Right ventricle myocardium superior (tissue), 1 donor: Measurements from ENCODE around the gene FBXO36. TPM values are rescaled to one million over a fixed set of nuclear protein-coding genes. Genes with fewer than 3 reads are reported as not detected.
A peak's percentile ranks its signal among the peaks of the same experiment; 100 is the strongest.
"Not testable (repeated sequence)": the region's sequence is repeated elsewhere in the genome, so short reads cannot be mapped to it uniquely, and the experiment has no call there.

ENCODE experiments used
- ATAC-seq: fragments of 200-7000 bp; cut with Tn5 transposase; one replicate; pipeline ENCODE4 v1.9.1; 2020; ENCODE audit warnings: mild to moderate bottlenecking; ENCODE audit not compliant: poor library complexity
- DNase-seq: peaks from one replicate; pipeline ENCODE4 v3.0.0-alpha.2; 2020
- intact Hi-C: fragments of 100-400 bp; cut with DNase I; formaldehyde crosslinking; loops from one replicate; pipeline ENCODE4 v1.11.2; 2022
- total RNA-seq: library from RNA; stranded (reverse); fragmentation: NEBNext Ultra II Directional; extraction: Animal tissue kit (Norgen Biotek cat#: 25700); gene quantifications from one replicate; pipeline ENCODE4 v1.2.1, GENCODE V29; 2021
- donor health status: DM: no; HTN: yes; CAD: no; lungs with severe emphysema.

The FBXO36 gene
- total RNA-seq, 1 donor from 2014 or later, result 0.65 TPM

DNA sequence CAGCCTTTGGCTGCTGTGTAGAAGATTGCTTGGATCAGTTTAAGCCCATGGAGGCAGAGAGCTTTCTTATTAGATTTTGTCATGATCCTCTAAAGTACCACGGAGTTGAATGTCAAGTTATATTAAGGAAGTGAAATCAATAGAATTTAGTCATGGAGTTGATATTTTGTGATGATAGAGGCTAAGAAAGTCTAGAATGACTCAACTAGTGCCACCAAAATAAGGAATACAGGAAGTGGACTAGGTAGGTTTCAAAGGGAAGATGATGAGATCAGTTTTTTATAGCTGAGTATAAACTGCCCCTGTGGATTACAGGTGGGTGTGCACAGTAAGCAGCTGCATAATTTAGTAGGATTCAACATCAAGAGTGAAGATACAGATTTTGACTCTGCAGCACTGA, 25.2 kb downstream of the FBXO36 start:
- DNase-seq (no peak), ATAC-seq (no peak)
- intact Hi-C loops, result no loop called here

DNA sequence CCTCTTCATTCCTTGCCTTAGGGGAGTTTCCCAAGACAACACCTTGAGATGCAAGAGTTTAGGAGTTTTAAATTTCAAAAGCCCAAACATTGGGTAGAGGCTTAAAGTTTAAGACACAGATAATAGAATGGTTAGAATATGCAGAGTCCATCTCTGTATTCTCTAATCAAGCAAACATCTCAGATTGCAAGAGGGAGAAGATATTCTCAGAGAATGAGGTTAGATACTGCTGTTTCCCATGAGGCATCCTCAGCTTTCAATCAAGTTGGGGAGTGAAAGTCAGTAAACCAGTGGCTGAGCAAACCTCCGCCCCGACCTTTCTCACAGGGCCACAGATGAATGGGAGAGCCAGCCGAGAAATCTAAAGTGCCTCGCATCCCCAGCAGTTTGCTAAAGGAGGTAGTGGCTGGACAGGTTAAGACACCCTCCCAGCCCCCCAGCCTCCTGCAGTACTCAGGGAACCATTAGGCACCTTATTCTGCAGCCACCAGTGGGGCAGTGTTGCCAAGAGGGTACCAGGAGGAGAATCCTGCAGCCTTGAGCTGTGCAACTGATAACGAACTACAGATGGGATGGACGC, 30.0 kb downstream of the FBXO36 start:
- no peak for DNase-seq
- intact Hi-C loops, result no loop called here
- ATAC-seq, result no peak

DNA sequence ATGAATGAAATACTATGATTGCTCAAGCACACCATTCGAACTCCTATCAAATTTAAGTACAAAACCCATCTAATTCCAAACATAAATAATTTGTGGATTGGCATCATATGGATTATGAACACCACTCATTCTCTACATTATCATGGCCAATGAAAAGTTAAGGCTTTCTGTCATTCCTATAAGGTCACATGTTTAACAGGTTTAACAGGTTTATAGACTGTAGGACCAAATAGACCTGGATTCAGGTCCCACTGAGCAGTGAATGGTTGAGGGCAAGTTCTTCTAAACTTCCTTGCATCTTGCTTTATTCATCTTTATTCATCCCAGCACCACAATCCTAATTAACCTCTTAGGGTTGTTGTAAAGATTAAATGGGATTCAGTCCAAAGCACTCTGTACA, 33.4 kb downstream of the FBXO36 start:
- intact Hi-C loops, result no loop called here
- no peak for DNase-seq
- no peak for ATAC-seq

DNA sequence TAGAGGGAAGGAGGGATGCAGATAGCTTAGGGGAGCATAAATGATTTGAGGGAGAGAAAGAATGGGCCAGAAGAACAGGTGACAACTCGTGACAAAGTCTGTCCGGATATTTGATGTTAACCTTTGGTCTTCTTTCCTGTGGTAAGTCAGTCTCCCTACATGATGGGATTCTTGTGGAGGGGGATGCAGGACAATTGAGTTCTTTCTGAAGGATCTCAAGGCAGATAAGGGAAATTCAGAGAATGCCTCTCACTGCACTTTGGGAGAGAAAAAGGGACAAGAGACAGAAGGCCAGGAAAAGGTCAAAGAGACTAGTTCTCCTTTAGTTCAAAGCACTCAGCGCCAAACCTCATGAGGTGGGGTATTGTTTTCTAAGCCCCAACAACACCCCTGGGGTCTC, 34.2 kb downstream of the FBXO36 start:
- no peak for ATAC-seq
- no peak for DNase-seq
- intact Hi-C loops, result no loop called here

DNA sequence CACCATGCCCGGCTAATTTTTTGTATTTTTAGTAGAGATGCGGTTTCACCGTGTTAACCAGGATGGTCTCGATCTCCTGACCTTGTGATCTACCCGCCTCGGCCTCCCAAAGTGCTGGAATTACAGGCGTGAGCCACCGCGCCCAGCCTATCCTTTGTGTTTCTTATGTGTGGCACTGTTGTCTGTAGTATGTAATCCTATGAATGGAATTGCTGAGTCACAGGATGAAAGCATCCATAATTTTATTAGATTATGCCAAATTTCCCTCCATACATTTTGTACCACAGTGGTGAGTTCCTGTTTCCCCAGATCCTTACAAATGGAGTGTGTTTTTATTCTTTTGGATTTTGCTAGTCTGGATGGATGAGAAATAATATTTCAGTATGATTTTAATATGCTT, 41.3 kb downstream of the FBXO36 start:
- intact Hi-C loops, DNase-seq, ATAC-seq: not testable (repeated sequence)

DNA sequence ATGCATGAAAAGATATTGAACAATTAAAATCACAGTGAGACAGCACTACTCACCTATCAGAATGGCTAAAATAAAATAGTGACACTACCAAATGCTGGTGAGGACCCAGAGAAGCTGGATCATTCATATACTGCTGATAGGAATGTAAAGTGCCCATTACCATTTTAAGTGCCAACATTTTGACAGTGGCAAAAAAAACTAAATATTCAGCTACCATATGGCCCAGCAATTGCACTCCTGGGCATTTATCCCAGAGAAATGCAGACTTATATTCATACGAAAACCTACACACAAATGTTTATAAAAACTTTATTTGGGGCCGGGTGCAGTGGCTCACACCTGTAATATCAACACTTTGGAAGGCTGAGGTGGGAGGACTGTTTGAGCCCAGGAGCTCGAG, 47.6 kb downstream of the FBXO36 start:
- no peak for ATAC-seq
- DNase-seq, result no peak
- intact Hi-C loops, result no loop called here

DNA sequence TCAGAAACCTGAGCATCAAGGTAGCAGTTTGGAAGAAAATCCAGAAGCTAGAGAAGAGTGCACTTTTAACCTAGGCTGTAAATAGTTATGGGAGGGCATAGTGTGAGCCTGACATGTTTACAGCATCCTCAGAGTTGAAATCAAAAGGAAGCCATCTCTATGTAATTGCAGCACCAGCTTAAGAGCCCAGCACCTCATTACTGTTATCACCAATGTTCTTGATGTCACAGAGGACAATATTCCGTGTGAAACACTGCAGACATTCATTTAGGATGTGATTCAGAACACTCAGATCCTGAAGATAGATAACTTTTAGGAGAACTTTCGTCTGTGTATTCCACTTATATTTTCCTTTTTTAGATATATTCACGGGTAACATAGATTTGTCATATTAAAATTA, 48.1 kb downstream of the FBXO36 start:
- intact Hi-C loops, result no loop called here
- no peak for DNase-seq
- no peak for ATAC-seq

DNA sequence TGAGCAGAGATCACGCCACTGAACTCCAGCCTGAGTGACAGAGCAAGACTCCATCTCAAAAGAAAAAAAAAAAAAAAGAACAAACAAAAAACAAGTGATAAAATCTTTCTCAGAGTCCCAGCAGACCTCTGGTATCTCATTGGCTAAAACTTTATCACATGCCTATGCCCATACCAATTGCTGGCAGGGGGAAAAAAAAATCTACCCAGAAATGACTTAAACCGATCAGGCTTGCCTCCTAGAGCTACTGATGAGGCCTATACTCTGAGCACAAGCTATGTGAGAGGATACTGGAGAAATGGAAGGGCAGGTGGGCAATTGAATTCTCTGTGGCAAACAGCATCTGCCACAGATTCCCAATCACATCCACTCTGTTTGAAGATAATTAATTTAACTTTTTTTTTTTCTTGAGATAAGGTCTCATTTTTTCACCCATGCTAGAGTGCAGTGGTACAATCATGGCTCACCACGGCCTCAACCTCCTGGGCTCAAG, 49.0 kb downstream of the FBXO36 start:
- DNase-seq, result no peak
- intact Hi-C loops, result no loop called here
- no peak for ATAC-seq

DNA sequence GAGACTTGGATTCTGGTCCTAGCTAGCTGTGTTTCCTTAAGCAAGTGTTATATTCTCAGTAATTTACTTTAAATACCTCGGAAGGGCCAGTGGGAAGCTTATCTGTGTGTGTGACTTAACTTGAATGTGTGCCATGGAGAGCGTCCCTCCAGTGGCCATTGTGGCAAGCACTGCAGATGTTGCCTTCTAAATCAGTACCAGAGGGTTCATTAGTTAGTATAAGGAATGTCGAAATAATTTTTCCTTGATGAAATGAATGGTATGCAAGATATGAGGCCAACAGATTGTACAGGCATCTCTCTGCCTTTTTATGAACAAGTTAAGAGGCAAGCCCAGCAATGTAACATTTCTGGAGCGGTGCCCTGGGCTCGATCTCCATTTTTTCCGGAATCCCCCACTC, 52.0 kb downstream of the FBXO36 start:
- intact Hi-C loops, result no loop called here
- DNase-seq (no peak), ATAC-seq (peak; percentile 83)

DNA sequence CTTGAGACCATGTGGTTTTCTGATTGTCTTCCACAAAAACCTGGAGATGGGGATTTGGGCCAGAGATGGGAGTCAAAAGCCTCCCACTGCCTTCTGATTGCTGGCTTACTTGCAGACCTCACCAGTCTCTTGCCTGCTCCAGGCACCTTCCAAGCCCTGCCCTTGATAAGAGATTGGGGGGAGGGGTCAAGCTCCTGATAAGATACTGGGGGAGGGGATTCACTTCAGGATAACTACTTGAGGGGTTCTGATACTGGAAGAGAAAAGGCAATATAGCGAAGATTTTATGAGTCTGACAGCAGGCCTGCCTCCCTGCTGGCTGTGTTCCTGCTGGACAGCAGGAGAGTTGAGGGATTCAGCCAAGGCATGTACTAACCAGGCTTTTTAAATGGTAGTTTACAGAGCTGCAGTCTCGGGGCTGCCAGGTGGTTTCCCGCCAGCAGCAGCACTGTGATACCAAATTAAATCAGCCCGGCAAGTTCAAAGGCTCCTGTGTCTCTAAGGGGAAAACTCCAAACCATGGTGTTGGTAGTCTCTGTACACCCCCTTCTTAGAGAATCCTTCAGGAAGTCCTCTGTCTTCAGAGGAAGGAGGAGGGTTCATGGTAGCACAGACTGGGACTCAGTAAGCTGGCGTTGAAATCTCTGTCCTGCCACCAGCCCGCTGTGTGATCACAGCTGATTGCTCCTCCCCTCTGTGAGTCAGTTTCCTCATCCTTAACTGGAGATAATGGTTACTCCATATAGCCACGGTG, 58.3 kb downstream of the FBXO36 start:
- DNase-seq (peak; percentile 82), ATAC-seq (peak; percentile 98)
- intact Hi-C loops, result no loop called here

DNA sequence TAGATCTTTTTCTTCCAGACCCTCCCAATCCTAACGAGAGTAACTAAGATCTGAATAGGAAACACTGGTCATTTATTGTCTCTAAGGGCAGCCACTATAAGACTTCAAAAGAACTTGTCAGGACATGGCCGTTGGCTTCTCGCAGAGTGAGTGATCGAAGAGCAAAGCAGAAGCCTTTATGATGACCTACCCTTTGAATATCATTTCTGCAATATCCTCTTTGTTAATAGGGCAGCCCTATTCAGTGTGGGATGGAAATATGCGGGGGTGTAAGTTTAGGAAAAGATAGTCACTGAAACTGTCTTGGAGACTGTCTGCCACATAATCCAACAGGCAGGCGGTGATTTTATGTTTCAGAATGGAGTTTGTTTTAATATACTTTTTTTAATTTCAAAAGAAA, 70.9 kb downstream of the FBXO36 start:
- intact Hi-C loops, result no loop called here
- DNase-seq (no peak), ATAC-seq (no peak)

DNA sequence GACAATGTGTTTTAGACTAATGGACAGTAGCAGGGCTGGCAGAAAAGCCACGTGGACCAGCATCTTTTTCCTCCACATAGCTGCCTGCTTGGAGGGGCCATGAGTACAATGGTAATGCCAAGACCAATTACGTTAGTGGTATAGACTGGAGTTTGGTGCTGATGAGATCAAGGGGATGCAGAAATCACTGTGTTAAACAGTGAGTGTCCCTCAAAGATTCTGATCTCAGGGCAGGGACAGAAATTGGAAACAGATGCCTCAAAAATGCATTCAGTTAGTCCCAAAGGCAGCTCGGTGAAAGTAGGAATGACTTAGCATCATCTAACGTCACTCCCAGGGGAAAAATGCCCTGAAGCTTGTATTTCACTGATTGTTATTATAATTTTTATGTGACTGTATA, 74.0 kb downstream of the FBXO36 start:
- DNase-seq (no peak), ATAC-seq (no peak)
- intact Hi-C loops, result no loop called here

DNA sequence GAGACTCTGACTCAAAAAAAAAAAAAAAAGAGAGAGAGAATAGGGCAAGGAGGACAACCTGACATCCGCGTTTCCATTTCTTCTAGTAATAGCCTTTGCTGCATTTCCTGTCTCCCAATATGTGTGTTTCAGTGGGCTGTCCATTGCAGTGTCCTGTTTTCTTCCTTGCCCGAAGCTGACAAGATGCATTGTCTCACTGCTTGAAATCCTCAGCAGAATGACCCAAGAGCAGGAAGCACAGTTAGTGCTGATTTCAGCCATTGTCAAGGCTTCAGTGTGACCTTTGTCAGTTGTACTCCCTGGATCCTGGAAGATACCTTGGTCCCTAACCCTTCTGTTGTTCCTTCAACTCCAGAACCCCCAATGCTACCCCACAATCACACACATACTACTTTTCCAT, 75.3 kb downstream of the FBXO36 start:
- intact Hi-C loops, result no loop called here
- DNase-seq (no peak), ATAC-seq (no peak)

DNA sequence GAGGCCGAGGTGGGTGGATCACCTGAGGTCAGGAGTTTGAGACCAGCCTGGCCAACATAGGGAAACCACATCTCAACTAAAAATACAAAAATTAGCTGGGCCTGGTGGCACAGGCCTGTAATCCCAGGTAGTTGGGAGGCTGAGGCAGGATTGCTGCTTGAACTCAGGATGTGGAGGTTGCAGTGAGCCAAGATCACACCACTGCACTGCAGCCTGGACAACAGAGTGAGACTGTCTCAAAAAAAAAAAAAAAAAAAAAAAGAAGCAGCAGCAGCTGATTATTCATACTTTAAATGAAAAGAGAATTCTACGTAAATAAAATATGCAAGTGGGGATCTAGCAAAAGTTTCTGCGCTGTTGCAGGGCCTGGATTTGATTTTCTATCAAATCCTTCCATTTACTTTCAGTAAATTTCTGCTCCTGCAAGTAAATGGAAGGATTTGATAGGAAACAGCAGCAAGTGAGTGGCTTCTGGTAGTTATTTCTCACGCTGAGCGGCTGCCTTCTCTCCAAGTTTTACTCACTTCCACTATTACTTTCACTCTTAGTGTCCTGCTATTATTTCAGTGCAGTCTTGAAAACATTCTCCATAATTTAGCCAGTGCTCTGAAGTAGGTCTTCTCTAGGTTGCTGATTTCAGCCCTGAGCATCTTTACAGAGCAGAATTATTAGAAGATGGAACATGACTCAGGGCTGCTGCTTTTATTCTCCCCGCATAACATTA, 78.0 kb downstream of the FBXO36 start:
- no peak for ATAC-seq
- no peak for DNase-seq
- intact Hi-C loops, result no loop called here

DNA sequence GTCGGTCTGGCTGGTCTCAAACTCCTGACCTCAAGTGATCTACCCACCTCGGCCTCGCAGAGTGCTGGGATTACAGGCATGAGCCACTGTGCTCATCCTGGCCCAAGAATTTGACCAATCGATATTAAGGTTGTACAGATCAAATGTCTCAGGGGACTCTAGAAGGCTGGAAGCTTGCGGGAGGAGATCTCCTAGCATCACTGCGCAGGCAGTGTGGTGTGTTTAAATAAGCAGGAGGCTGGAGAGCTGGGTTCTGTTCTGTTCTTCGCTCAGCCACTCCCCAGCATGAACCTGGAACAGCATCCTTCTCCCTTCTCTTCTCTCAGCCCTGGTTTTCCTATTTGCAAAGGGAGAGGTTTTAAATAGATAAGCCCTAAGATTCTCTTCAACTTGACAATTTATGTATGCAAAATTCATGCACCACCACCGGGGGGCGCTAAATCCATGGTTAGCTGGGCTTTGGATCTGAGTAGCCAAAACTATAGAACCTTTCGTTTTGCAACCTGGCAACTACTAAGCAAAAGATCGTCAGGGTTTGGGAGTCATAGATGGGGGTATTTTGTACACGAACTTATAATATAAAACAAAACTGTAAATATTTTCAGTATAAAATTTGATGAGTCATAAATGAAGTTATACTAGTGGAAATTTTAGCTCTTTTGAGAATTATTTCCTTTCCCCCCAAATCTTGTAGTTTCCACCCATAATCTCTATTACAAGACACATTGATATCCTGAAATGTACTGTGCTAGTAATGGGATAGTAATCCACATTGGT, 85.8 kb downstream of the FBXO36 start:
- DNase-seq (peak; percentile 85), ATAC-seq (peak; percentile 74)
- intact Hi-C loops, result loop anchor here (2.0 to 5.0 kb wide), 2 partner anchors 154 to 603 kb away; no protein-coding TSS in a partner anchor

DNA sequence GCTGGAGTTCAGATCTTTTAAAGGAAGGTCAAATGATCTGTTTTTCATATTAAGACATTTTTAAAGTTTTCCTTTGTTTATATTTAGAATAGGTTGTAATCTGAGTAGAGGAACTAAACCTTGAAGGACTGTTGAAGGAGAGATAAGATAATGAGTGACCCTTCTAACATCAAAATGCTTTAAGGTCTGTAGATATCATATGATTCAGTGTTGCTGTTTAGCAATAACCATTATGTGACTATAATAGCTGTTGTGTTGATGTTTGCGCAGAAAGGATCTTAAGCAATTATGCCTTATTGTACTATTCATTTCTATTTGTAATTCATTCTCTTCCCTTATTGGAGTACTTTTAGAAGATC, 86.4 kb downstream of the FBXO36 start:
- DNase-seq (no peak), ATAC-seq (no peak)
- intact Hi-C loops, result loop anchor here (2.0 to 5.0 kb wide), 2 partner anchors 154 to 602 kb away; no protein-coding TSS in a partner anchor

DNA sequence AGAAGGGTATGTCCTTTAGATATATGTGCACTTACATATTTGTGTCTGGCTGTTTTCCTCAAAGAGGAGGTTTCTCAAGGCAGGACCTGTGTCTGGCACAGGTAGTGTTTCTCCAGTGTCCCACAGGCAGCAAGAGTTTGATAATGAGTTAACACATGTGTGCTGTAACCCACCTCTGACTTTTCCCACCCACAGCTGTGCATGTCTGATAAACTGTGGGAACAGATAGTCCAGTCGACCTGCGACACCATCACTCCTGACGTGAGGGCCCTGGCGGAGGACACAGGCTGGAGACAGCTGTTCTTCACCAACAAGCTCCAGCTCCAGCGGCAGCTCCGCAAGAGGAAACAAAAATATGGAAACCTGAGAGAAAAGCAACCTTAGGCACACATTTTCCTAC, 88.2 kb downstream of the FBXO36 start:
- intact Hi-C loops, result no loop called here
- ATAC-seq (no peak), DNase-seq (no peak)

DNA sequence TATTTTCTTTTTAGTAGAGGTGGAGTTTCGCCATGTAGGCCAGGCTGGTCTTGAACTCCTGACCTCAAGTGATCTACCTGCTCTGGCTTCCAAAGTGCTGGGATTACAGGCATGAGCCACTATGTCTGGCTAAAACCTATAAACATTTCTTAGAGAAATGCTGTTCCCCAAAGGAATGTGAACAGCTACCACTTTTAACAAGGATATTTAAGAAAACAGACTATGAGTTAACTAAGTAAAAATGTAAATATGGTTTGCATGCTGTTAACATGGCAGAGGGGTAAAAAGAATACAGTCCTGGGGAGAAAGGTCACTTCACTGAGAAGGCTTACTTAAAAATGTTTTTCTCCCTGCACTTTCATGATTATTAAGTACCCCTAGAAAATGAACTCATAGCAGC, 89.3 kb downstream of the FBXO36 start:
- DNase-seq (no peak), ATAC-seq (no peak)
- intact Hi-C loops, result no loop called here

DNA sequence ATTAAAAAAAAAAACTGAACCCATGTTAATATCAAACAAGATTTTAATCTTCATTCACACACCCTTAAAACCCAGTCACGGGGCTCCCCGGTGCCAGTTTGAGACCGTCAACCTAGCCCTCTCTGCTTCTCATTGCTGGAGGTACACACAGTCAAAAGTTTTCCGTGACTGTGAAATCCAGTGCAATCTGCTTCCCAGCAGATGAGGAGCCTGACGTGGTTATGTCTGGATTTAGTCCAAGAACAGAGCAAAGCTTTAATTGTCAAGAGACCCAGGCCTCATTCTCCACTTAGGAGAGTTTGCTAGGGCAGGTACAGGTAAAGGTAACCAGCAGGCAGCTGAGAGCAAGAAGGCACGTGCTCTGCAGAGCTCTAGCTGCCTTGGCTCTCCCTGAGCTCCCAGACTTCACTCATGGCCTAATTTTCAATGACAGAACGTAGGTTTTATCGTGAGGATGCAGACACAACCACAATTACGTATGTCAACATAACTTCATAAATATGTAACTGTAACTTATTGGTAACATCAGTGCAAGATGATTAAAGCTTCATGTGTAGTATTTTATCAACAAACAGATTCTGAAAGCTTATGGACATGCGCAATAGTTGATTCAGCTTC, 90.1 kb downstream of the FBXO36 start:
- intact Hi-C loops, result no loop called here
- no peak for ATAC-seq
- no peak for DNase-seq
